Type B pancreatic cell (in vitro differentiated cells): ENCODE data around the gene TRMT10B. TPM values are rescaled to one million over a fixed set of nuclear protein-coding genes. Genes with fewer than 3 reads are reported as not detected.

ENCODE experiments used
- DNase-seq: peaks from one replicate; pipeline ENCODE4 v3.0.0; 2021; ENCODE audit warnings: mixed read lengths; ENCODE audit not compliant: unreplicated experiment; ENCODE audit errors: extremely low spot score
- H3K27ac Mint-ChIP-seq: 2 replicates; pipeline ENCODE4 v1.8.0; 2021; ENCODE audit warnings: mild to moderate bottlenecking, mixed read lengths
- H3K27me3 Mint-ChIP-seq: 2 replicates; pipeline ENCODE4 v1.8.0; 2021; ENCODE audit warnings: mixed read lengths
- H3K36me3 Mint-ChIP-seq: 2 replicates; pipeline ENCODE4 v1.8.0; 2021; ENCODE audit warnings: mixed read lengths
- H3K4me1 Mint-ChIP-seq: one replicate; pipeline ENCODE4 v1.8.0; 2021; ENCODE audit warnings: mixed read lengths; ENCODE audit not compliant: unreplicated experiment
- H3K4me3 Mint-ChIP-seq: 2 replicates; pipeline ENCODE4 v1.8.0; 2021; ENCODE audit warnings: mild to moderate bottlenecking, mixed read lengths
- H3K9me3 Mint-ChIP-seq: 2 replicates; pipeline ENCODE4 v1.8.0; 2021; ENCODE audit warnings: mixed read lengths
- CTCF ChIP-seq: fragments of 200-600 bp; sonication (generic); conservative IDR thresholded peaks from 2 replicates; pipeline ENCODE4 v1.5.0; 2021; ENCODE audit warnings: antibody characterized with exemption, mild to moderate bottlenecking
- total RNA-seq: library from RNA; stranded (reverse); gene quantifications from 2 replicates; pipeline ENCODE4 v1.2.1, GENCODE V29; 2021; ENCODE audit warnings: low replicate concordance

Gene TRMT10B
- total RNA-seq, 1 donor from 2014 or later: 9.1 TPM

GRCh38 chr9:37740631-37741328 is 12.8 kb upstream of the TRMT10B start:
- no peak for DNase-seq
- H3K36me3 Mint-ChIP-seq: no peaks in the 10 kb centered on the region
- no peaks in the 10 kb centered on the region for H3K9me3 Mint-ChIP-seq
- no peak for TF ChIP-seq CTCF
- H3K4me1 Mint-ChIP-seq: no peaks in the 10 kb centered on the region
- H3K27me3 Mint-ChIP-seq: peaks cover 4% of the 10 kb centered on the region
- no peak overlapping the region for H3K27ac Mint-ChIP-seq
- H3K4me3 Mint-ChIP-seq: no peak overlapping the region

DNA sequence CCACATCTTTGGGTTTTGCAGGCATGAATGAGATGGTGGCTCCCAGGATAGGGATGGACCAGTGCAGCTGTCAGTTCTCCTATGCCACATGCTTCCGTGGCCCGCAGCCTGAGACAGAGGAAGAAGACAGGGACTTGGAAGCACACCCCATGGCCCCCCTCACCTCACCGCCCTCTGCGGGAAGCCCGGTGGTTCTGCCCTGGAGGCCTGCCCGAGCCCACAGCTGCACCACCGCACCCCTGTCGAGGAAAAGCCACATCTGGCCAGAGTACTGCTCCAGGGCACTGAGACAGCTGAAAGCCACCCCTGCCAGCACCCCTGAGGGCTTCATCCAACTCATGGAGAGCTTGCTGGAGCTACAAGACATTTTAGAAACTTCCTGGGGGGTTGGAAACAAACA is 7.6 kb upstream of the TRMT10B start:
- DNase-seq: no peak
- Mint-ChIP-seq H3K27me3 (peaks cover 5% of the 10 kb centered on the region), H3K27ac (no peak overlapping the region), H3K4me1 (no peaks in the 10 kb centered on the region), H3K36me3 (no peaks in the 10 kb centered on the region), H3K9me3 (no peaks in the 10 kb centered on the region), H3K4me3 (no peak overlapping the region)
- no peak for TF ChIP-seq CTCF

DNA sequence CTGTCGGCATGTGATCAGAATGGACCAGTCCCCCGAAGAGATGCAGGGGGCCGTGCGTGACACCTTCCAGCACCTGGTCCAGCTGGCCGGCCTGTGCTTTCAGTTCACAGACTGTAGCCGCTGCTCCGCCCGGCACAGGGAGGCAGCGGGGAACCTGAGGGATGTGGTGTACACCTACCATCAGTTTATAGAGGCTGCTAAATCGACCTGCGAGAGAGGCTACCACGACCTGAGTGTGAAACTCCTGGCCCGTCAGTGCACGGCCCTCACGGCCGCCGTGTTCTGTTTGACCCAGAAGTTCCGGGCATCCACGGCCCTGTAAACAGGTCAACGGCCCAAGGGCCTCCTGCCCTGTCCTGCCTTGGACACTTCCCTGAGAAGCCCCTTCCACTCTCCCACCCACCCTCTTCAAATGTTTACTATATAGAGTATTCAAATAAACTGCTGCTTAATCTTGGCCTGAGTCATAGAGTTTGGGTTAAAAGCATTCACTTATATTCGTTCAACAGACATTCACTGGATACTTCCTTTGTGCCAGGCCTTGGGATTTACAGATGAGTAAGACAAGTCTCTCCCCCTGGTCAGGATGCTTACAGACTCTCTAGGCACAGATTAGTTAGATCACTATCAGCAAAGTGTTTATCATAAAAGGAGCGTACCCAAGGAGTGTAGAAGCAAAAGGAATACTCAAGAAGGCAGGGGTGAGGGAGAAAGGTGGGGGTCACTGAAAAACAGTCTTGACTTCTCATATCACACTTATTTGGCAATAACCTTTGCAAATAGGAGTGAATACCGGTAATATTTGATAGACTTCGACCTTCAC is 6.9 kb upstream of the TRMT10B start:
- H3K27ac Mint-ChIP-seq: no peak overlapping the region
- no peaks in the 10 kb centered on the region for H3K4me1 Mint-ChIP-seq
- peaks cover 5% of the 10 kb centered on the region for H3K27me3 Mint-ChIP-seq
- no peaks in the 10 kb centered on the region for H3K9me3 Mint-ChIP-seq
- H3K4me3 Mint-ChIP-seq: no peak overlapping the region
- DNase-seq: no peak
- H3K36me3 Mint-ChIP-seq: no peaks in the 10 kb centered on the region
- TF ChIP-seq CTCF: no peak

GRCh38 chr9:37747271-37747753 is 6.3 kb upstream of the TRMT10B start:
- H3K36me3 Mint-ChIP-seq: no peaks in the 10 kb centered on the region

DNA sequence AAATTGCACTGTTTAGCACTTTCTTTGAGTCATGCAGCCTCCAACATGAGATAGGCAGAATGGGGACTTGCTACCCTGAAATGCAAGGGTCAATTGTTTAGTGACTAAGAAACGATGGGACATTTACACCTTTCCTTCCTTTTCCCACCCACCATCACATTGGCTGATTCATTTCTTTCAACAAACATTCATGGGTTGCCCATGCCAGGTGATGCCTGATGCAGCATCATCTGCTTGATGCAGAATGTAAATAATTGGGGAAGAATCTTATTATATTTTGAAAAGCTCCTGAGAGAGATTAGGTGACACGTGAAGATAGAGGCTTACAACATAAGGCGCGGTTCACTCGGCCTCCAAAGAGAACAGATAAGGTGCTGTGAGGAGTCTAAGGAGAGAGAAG is 4.5 kb upstream of the TRMT10B start:
- DNase-seq: no peak
- H3K36me3 Mint-ChIP-seq: no peaks in the 10 kb centered on the region
- peaks cover 5% of the 10 kb centered on the region for H3K27me3 Mint-ChIP-seq
- H3K4me1 Mint-ChIP-seq: peaks cover 4% of the 10 kb centered on the region
- H3K4me3 Mint-ChIP-seq: no peak overlapping the region
- no peak for TF ChIP-seq CTCF
- H3K27ac Mint-ChIP-seq: no peak overlapping the region
- H3K9me3 Mint-ChIP-seq: no peaks in the 10 kb centered on the region

More at GRCh38 chr9:37747271-37747753, 6.3 kb upstream of the TRMT10B start:
- TF ChIP-seq CTCF: peak; percentile 92
- H3K9me3 Mint-ChIP-seq: no peaks in the 10 kb centered on the region
- H3K27me3 Mint-ChIP-seq: peaks cover 5% of the 10 kb centered on the region
- H3K4me1 Mint-ChIP-seq: no peaks in the 10 kb centered on the region
- no peak overlapping the region for H3K27ac Mint-ChIP-seq
- no peak overlapping the region for H3K4me3 Mint-ChIP-seq
- DNase-seq: no peak
